Measurements from ENCODE around the gene SNTB2.

- TF ChIP-seq CTCF (IDR thresholded peaks at IDR 0.05 in 8 of 11, conservative IDR thresholded peaks at IDR 0.05 in 3 of 11) (no peak), POLR2AphosphoS5 (IDR thresholded peaks at IDR 0.05) (no peak)
Observed at GRCh38 chr16:69143116-69143515, 43.8 kb upstream of the SNTB2 start.
